ENCODE measurements around the gene C1QTNF12. TPM values are rescaled to one million over a fixed set of nuclear protein-coding genes. Genes with fewer than 3 reads are reported as not detected.

Gene C1QTNF12
- total RNA-seq, 1 donor = 0.36 TPM

- Histone ChIP-seq H4K20me1 (ENCODE audit: insufficient read depth, low read length) (peaks cover 16% of the 10 kb centered on the region), H3K27me3 (ENCODE audit: insufficient read depth, low read length) (no peaks in the 10 kb centered on the region), H3K9me3 (ENCODE audit: low read depth, low read length) (no peaks in the 10 kb centered on the region), H3K79me2 (ENCODE audit: insufficient read depth, low read length) (peaks cover 4% of the 10 kb centered on the region), H3K4me2 (ENCODE audit: insufficient read depth, low read length) (no peak overlapping the region), H3K36me3 (ENCODE audit: insufficient read depth, low read length) (peaks cover 27% of the 10 kb centered on the region), H3K4me3 (ENCODE audit: insufficient read depth, low read length) (no peak overlapping the region), H3K27ac (ENCODE audit: low read depth, low read length) (no peak overlapping the region), H2AFZ (ENCODE audit: low read length) (no peak overlapping the region), H3K4me1 (ENCODE audit: insufficient read depth, low read length) (no peaks in the 10 kb centered on the region)
- DNase-seq (ENCODE audit: insufficient read length, low spot score, missing footprints) = no peak
- TF ChIP-seq CTCF (IDR thresholded peaks at IDR 0.05; ENCODE audit: extremely low read depth, low read depth, low read length) = no peak
Measured at GRCh38 chr1:1218524-1219200, 27.9 kb downstream of the C1QTNF12 start.

GRCh38 chr1:1217621-1218523 lies 28.6 kb downstream of the C1QTNF12 start:
- peaks cover 10% of the 10 kb centered on the region for H4K20me1 ChIP-seq (ENCODE audit: insufficient read depth, low read length)
- no peak overlapping the region for H3K27ac ChIP-seq (ENCODE audit: low read depth, low read length)
- H3K4me3 ChIP-seq (ENCODE audit: insufficient read depth, low read length) = no peak overlapping the region
- H3K9me3 ChIP-seq (ENCODE audit: low read depth, low read length) = no peaks in the 10 kb centered on the region
- H3K79me2 ChIP-seq (ENCODE audit: insufficient read depth, low read length) = peaks cover 1% of the 10 kb centered on the region
- H2AFZ ChIP-seq (ENCODE audit: low read length) = no peak overlapping the region
- peaks cover 21% of the 10 kb centered on the region for H3K36me3 ChIP-seq (ENCODE audit: insufficient read depth, low read length)
- H3K4me2 ChIP-seq (ENCODE audit: insufficient read depth, low read length) = no peak overlapping the region
- DNase-seq (ENCODE audit: insufficient read length, low spot score, missing footprints) = peak; percentile 97
- H3K4me1 ChIP-seq (ENCODE audit: insufficient read depth, low read length) = no peaks in the 10 kb centered on the region
- no peak for TF ChIP-seq CTCF (IDR thresholded peaks at IDR 0.05; ENCODE audit: extremely low read depth, low read depth, low read length)
- H3K27me3 ChIP-seq (ENCODE audit: insufficient read depth, low read length) = no peaks in the 10 kb centered on the region

GRCh38 chr1:1216770-1217620 lies 29.5 kb downstream of the C1QTNF12 start:
- Histone ChIP-seq H3K4me1 (ENCODE audit: insufficient read depth, low read length) (no peaks in the 10 kb centered on the region), H4K20me1 (ENCODE audit: insufficient read depth, low read length) (peaks cover 8% of the 10 kb centered on the region), H3K27ac (ENCODE audit: low read depth, low read length) (no peak overlapping the region), H3K4me2 (ENCODE audit: insufficient read depth, low read length) (no peak overlapping the region), H3K79me2 (ENCODE audit: insufficient read depth, low read length) (no peaks in the 10 kb centered on the region), H2AFZ (ENCODE audit: low read length) (no peak overlapping the region), H3K9me3 (ENCODE audit: low read depth, low read length) (no peaks in the 10 kb centered on the region), H3K27me3 (ENCODE audit: insufficient read depth, low read length) (no peaks in the 10 kb centered on the region), H3K4me3 (ENCODE audit: insufficient read depth, low read length) (no peak overlapping the region), H3K36me3 (ENCODE audit: insufficient read depth, low read length) (peaks cover 14% of the 10 kb centered on the region)
- TF ChIP-seq CTCF (IDR thresholded peaks at IDR 0.05; ENCODE audit: extremely low read depth, low read depth, low read length) = no peak
- DNase-seq (ENCODE audit: insufficient read length, low spot score, missing footprints) = no peak

Data from osteoblast (primary cell).